Thoracic aorta (tissue), 2 donors: ENCODE data around the gene RAPSN. TPM values are rescaled to one million over a fixed set of nuclear protein-coding genes. Genes with fewer than 3 reads are reported as not detected.
A peak's percentile ranks its signal among the peaks of the same experiment; 100 is the strongest.

Experiments used
- ATAC-seq: fragments of 150-250 bp; one replicate; pipeline ENCODE4 v1.8.0; 2017; ENCODE audit warnings: low read depth; ENCODE audit not compliant: insufficient number of reproducible peaks, low FRiP score
- DNase-seq: peaks from one replicate; pipeline ENCODE4 v3.0.0-alpha.2; 2020; ENCODE audit warnings: low spot score
- H3K27ac ChIP-seq, 2 donors: fragments of 200-600 bp; sonication (generic); 1 replicate in 1 of 2; 2 replicates in 1 of 2; pipeline ENCODE4 v1.5.1; 2016; ENCODE audit warnings: mild to moderate bottlenecking in 2 of 2, moderate library complexity in 2 of 2
- H3K27me3 ChIP-seq: fragments of 200-600 bp; sonication (generic); replicated peaks from 2 replicates; pipeline ENCODE4 v1.6.0; 2016; ENCODE audit warnings: mild to moderate bottlenecking; ENCODE audit not compliant: insufficient read depth
- H3K36me3 ChIP-seq: fragments of 200-600 bp; sonication (generic); one replicate; pipeline ENCODE4 v1.5.1; 2016
- H3K4me1 ChIP-seq, 2 donors: fragments of 200-600 bp; sonication (generic); 1 replicate in 1 of 2; 2 replicates in 1 of 2; pipeline versions ENCODE4 v1.5.1 to v1.6.0; 2016; ENCODE audit warnings: low read depth in 2 of 2, mild to moderate bottlenecking in 1 of 2; ENCODE audit not compliant: control insufficient read depth in 1 of 2
- H3K4me3 ChIP-seq: fragments of 200-600 bp; sonication (generic); 2 replicates; pipeline ENCODE4 v1.5.1; 2016; ENCODE audit warnings: mild to moderate bottlenecking
- H3K9me3 ChIP-seq: fragments of 200-600 bp; sonication (generic); 2 replicates; pipeline ENCODE4 v1.5.1; 2016
- CTCF ChIP-seq: fragments of 200-600 bp; sonication (generic); IDR thresholded peaks from one replicate; pipeline ENCODE4 v1.5.1; 2019; ENCODE audit warnings: antibody characterized with exemption
- total RNA-seq, 2 donors: library from RNA; depleted of rRNA; stranded (reverse); fragments of >200 nt; gene quantifications; one replicate each; pipeline versions ENCODE4 v1.1.0 to v1.2.3, GENCODE V29; 2016

RAPSN gene
- total RNA-seq, 2 donors from 2014 or later, result 0.41 TPM; not detected in 1

- peak; percentile 85 for ATAC-seq
- TF ChIP-seq CTCF, result peak; percentile 87
- peak within 1 kb of the TSS; percentile 91 to 96 for H3K27ac ChIP-seq
- H3K4me1 ChIP-seq, result peaks cover 25 to 38% of the 10 kb centered on the region in 2 donors
- peak; percentile 89 for DNase-seq
- H3K9me3 ChIP-seq, result no peaks in the 10 kb centered on the region
- H3K4me3 ChIP-seq, result peak within 1 kb of the TSS; percentile 80
- no peaks in the 10 kb centered on the region for H3K27me3 ChIP-seq
- H3K36me3 ChIP-seq, result peaks cover 8% of the 10 kb centered on the region
Observed at GRCh38 chr11:47407746-47408590, 41.0 kb downstream of the RAPSN start, which contains the start of gene SLC39A13. Gene SLC39A13, plus strand, starts transcription at chr11:47408590. Its CDS starts 1,505 bp downstream, at chr11:47410095.

- DNase-seq (no peak), ATAC-seq (no peak)
- H3K27me3 ChIP-seq, result no peaks in the 10 kb centered on the region
- peak overlapping the region; percentile 80 for H3K4me3 ChIP-seq
- H3K27ac ChIP-seq, result peak overlapping the region; percentile 91 to 95
- TF ChIP-seq CTCF, result peak; percentile 5
- peaks cover 8% of the 10 kb centered on the region for H3K36me3 ChIP-seq
- H3K9me3 ChIP-seq, result no peaks in the 10 kb centered on the region
- H3K4me1 ChIP-seq, result peaks cover 25 to 38% of the 10 kb centered on the region in 2 donors
Observed at GRCh38 chr11:47406896-47407745, 41.8 kb downstream of the RAPSN start.

DNA sequence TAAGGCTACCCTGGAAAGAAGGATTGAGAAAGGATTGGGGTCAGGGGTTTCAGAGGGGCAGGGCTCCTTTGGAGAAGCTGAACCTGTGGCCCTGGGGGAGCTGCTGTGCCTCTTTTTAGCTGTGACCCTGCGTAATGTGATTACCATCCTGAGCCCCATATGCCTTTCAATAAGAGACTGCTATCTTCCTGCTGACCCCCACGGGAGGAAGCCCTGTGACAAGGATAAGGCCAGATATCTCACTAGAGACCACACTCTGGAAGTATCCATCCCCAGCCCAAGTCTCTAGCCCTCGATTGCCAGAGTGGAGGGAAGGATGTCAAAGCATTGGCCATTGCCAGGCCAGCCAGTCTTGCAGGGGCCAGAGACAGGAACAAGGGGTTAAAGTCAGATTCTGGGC lies 45.4 kb downstream of the RAPSN start:
- ATAC-seq, result no peak
- no peaks in the 10 kb centered on the region for H3K36me3 ChIP-seq

GRCh38 chr11:47403135-47403534 lies 45.8 kb downstream of the RAPSN start:
- H3K4me3 ChIP-seq, result no peak overlapping the region
- peaks cover 23 to 28% of the 10 kb centered on the region in 2 donors for H3K4me1 ChIP-seq
- DNase-seq (no peak), ATAC-seq (no peak)
- H3K36me3 ChIP-seq, result no peaks in the 10 kb centered on the region
- H3K9me3 ChIP-seq, result no peaks in the 10 kb centered on the region
- no peak for TF ChIP-seq CTCF
- no peak overlapping the region for H3K27ac ChIP-seq
- H3K27me3 ChIP-seq, result no peaks in the 10 kb centered on the region

More for the DNA sequence above, 45.4 kb downstream of the RAPSN start:
- H3K4me1 ChIP-seq, result peaks cover 23 to 28% of the 10 kb centered on the region in 2 donors
- H3K4me3 ChIP-seq, result no peak overlapping the region
- no peak for DNase-seq
- no peak overlapping the region for H3K27ac ChIP-seq
- no peak for TF ChIP-seq CTCF
- H3K27me3 ChIP-seq, result no peaks in the 10 kb centered on the region
- H3K9me3 ChIP-seq, result no peaks in the 10 kb centered on the region
